Glutamatergic neuron (in vitro differentiated cells): ENCODE results near the gene B3GAT3. TPM values are rescaled to one million over a fixed set of nuclear protein-coding genes. Genes with fewer than 3 reads are reported as not detected.
"Not testable (repeated sequence)": the region's sequence is repeated elsewhere in the genome, so short reads cannot be mapped to it uniquely, and the experiment has no call there.

Experiments
- DNase-seq: peaks from one replicate; pipeline ENCODE4 v3.0.0; 2022
- H3K27ac Mint-ChIP-seq: one replicate; pipeline ENCODE4 v1.8.0; 2020; ENCODE audit warnings: mild to moderate bottlenecking, mixed read lengths, inconsistent platforms; ENCODE audit not compliant: unreplicated experiment
- H3K27me3 Mint-ChIP-seq: one replicate; pipeline ENCODE4 v1.8.0; 2020; ENCODE audit warnings: mild to moderate bottlenecking, moderate library complexity, mixed read lengths, inconsistent platforms; ENCODE audit not compliant: unreplicated experiment
- H3K36me3 Mint-ChIP-seq: one replicate; pipeline ENCODE4 v1.8.0; 2020; ENCODE audit warnings: mild to moderate bottlenecking, mixed read lengths, inconsistent platforms; ENCODE audit not compliant: unreplicated experiment
- H3K4me1 Mint-ChIP-seq: one replicate; pipeline ENCODE4 v1.8.0; 2020; ENCODE audit warnings: mild to moderate bottlenecking, low read depth, mixed read lengths, inconsistent platforms; ENCODE audit not compliant: unreplicated experiment
- H3K4me3 Mint-ChIP-seq: one replicate; pipeline ENCODE4 v1.8.0; 2020; ENCODE audit warnings: mild to moderate bottlenecking, mixed read lengths, inconsistent platforms; ENCODE audit not compliant: unreplicated experiment
- H3K9me3 Mint-ChIP-seq: one replicate; pipeline ENCODE4 v1.8.0; 2020; ENCODE audit warnings: mild to moderate bottlenecking, moderate library complexity, mixed read lengths, inconsistent platforms; ENCODE audit not compliant: unreplicated experiment
- CTCF ChIP-seq: fragments of 200-600 bp; sonication (generic); IDR thresholded peaks from one replicate; pipeline ENCODE4 v1.5.0; 2021; ENCODE audit not compliant: partially characterized antibody, unreplicated experiment
- total RNA-seq: library from RNA; stranded (reverse); fragmentation: NEBNext Ultra II Directional; extraction: Animal tissue kit (Norgen Biotek cat#: 25700); gene quantifications from one replicate; pipeline ENCODE4 v1.2.1, GENCODE V29; 2021; ENCODE audit not compliant: unreplicated experiment

B3GAT3 gene
- total RNA-seq, 1 donor from 2014 or later: 71.6 TPM

GRCh38 chr11:62656796-62657429, 35.1 kb upstream of the B3GAT3 start:
- Mint-ChIP-seq H3K4me3 (no peak overlapping the region), H3K9me3 (peaks cover 6% of the 10 kb centered on the region), H3K27ac (no peak overlapping the region), H3K36me3 (no peaks in the 10 kb centered on the region), H3K27me3 (peaks cover 1% of the 10 kb centered on the region), H3K4me1 (peaks cover 5% of the 10 kb centered on the region)
- no peak for TF ChIP-seq CTCF
- no peak for DNase-seq

GRCh38 chr11:62654297-62654696, 32.5 kb upstream of the B3GAT3 start:
- no peak for TF ChIP-seq CTCF
- Mint-ChIP-seq H3K27ac (no peak overlapping the region), H3K4me1 (peaks cover 5% of the 10 kb centered on the region)

GRCh38 chr11:62652161-62653006, 30.6 kb upstream of the B3GAT3 start:
- DNase-seq: no peak
- H3K9me3 Mint-ChIP-seq: peaks cover 6% of the 10 kb centered on the region
- TF ChIP-seq CTCF: no peak
- H3K4me3 Mint-ChIP-seq: peak overlapping the region; percentile 96
- H3K27ac Mint-ChIP-seq: peak overlapping the region; percentile 89
- H3K27me3 Mint-ChIP-seq: peaks cover 3% of the 10 kb centered on the region
- H3K4me1 Mint-ChIP-seq: peaks cover 5% of the 10 kb centered on the region
- no peaks in the 10 kb centered on the region for H3K36me3 Mint-ChIP-seq

More at GRCh38 chr11:62654297-62654696, 32.5 kb upstream of the B3GAT3 start:
- Mint-ChIP-seq H3K27me3 (peaks cover 1% of the 10 kb centered on the region), H3K9me3 (peaks cover 6% of the 10 kb centered on the region), H3K4me3 (no peak overlapping the region), H3K36me3 (no peaks in the 10 kb centered on the region)
- DNase-seq: no peak

- H3K4me3 Mint-ChIP-seq, H3K27ac Mint-ChIP-seq, H3K27me3 Mint-ChIP-seq, H3K36me3 Mint-ChIP-seq, DNase-seq: not testable (repeated sequence)
- Mint-ChIP-seq H3K9me3 (peaks cover 13% of the 10 kb centered on the region), H3K4me1 (peaks cover 12% of the 10 kb centered on the region)
Measured at GRCh38 chr11:62650283-62650682, 28.5 kb upstream of the B3GAT3 start.

GRCh38 chr11:62649486-62649885, 27.7 kb upstream of the B3GAT3 start:
- TF ChIP-seq CTCF: no peak
- Mint-ChIP-seq H3K36me3 (no peaks in the 10 kb centered on the region), H3K27me3 (peaks cover 9% of the 10 kb centered on the region), H3K9me3 (peaks cover 13% of the 10 kb centered on the region), H3K4me3 (no peak overlapping the region), H3K27ac (no peak overlapping the region), H3K4me1 (peaks cover 15% of the 10 kb centered on the region)
- no peak for DNase-seq
